ENCODE data around the gene SLC30A2.

SLC30A2 gene

GRCh38 chr1:26022404-26022779 is 23.5 kb downstream of the SLC30A2 start:
- DNase-seq (ENCODE audit: low spot score) = no peak

GRCh38 chr1:26021647-26022403 is 24.1 kb downstream of the SLC30A2 start, which contains the start of gene EXTL1:
Gene EXTL1, plus strand, starts transcription at chr1:26021775. Its CDS starts 872 bp downstream, at chr1:26022647.
- no peak for DNase-seq (ENCODE audit: low spot score)

GRCh38 chr1:26020941-26021646 is 24.8 kb downstream of the SLC30A2 start:
- no peak for DNase-seq (ENCODE audit: low spot score)

- no peak for DNase-seq (ENCODE audit: low spot score)
These were observed 25.6 kb downstream of the SLC30A2 start for GRCh38 chr1:26020330-26020768.

- no peak for DNase-seq (ENCODE audit: low spot score)
These were observed 26.1 kb downstream of the SLC30A2 start for GRCh38 chr1:26019641-26020315.

GRCh38 chr1:26017606-26018005 is 28.3 kb downstream of the SLC30A2 start:
- no peak for DNase-seq (ENCODE audit: low spot score)

- no peak for DNase-seq (ENCODE audit: low spot score)
These were observed 28.9 kb downstream of the SLC30A2 start for GRCh38 chr1:26016953-26017545.

GRCh38 chr1:26016258-26016952 is 29.5 kb downstream of the SLC30A2 start:
- DNase-seq (ENCODE audit: low spot score) = no peak

GRCh38 chr1:26015358-26015757 is 30.6 kb downstream of the SLC30A2 start:
- no peak for DNase-seq (ENCODE audit: low spot score)

- no peak for DNase-seq (ENCODE audit: low spot score)
These were observed 31.7 kb downstream of the SLC30A2 start for GRCh38 chr1:26014179-26014578.

GRCh38 chr1:26012864-26013263 is 33.1 kb downstream of the SLC30A2 start:
- DNase-seq (ENCODE audit: low spot score) = no peak

- DNase-seq (ENCODE audit: low spot score) = no peak
These were observed 35.1 kb downstream of the SLC30A2 start for GRCh38 chr1:26010825-26011224.

GRCh38 chr1:26009796-26010447 is 36.0 kb downstream of the SLC30A2 start:
- DNase-seq (ENCODE audit: low spot score) = peak; percentile 66

GRCh38 chr1:26006710-26007109 is 39.2 kb downstream of the SLC30A2 start:
- no peak for DNase-seq (ENCODE audit: low spot score)

GRCh38 chr1:26005434-26006105 is 40.3 kb downstream of the SLC30A2 start:
- DNase-seq (ENCODE audit: low spot score) = no peak

GRCh38 chr1:26003756-26004155 is 42.2 kb downstream of the SLC30A2 start:
- DNase-seq (ENCODE audit: low spot score) = no peak

- DNase-seq (ENCODE audit: low spot score) = no peak
These were observed 42.7 kb downstream of the SLC30A2 start for GRCh38 chr1:26003262-26003661.

- no peak for DNase-seq (ENCODE audit: low spot score)
These were observed 46.7 kb downstream of the SLC30A2 start for GRCh38 chr1:25999041-25999800.

- DNase-seq (ENCODE audit: low spot score) = peak; percentile 100
These were observed 47.8 kb downstream of the SLC30A2 start, which contains the start of gene PAFAH2 for GRCh38 chr1:25997828-25998761. Gene PAFAH2, minus strand, starts transcription at chr1:25998063. Its CDS starts 7,247 bp downstream, at chr1:25990816.
